GM23248 (cell line): Measurements from ENCODE around the gene PAXX. TPM values are rescaled to one million over a fixed set of nuclear protein-coding genes. Genes with fewer than 3 reads are reported as not detected.
A peak's percentile ranks its signal among the peaks of the same experiment; 100 is the strongest.

Experiments used
- DNase-seq: peaks from one replicate; pipeline ENCODE4 v3.0.0-alpha.2; 2015
- H2AFZ ChIP-seq: fragments of 200-600 bp; sonication (generic); 2 replicates; pipeline ENCODE4 v1.6.1; 2016; ENCODE audit warnings: antibody characterized with exemption
- H3F3A ChIP-seq: fragments of 200-600 bp; sonication (generic); 2 replicates; pipeline ENCODE4 v1.6.1; 2016; ENCODE audit warnings: mild to moderate bottlenecking, antibody characterized with exemption, mixed run types; ENCODE audit not compliant: insufficient read depth
- H3K27ac ChIP-seq: fragments of 200-600 bp; sonication (generic); 2 replicates; pipeline ENCODE4 v1.5.1; 2016; ENCODE audit warnings: mild to moderate bottlenecking
- H3K27me3 ChIP-seq: fragments of 200-600 bp; sonication (generic); replicated peaks from 2 replicates; pipeline ENCODE4 v1.6.1; 2016; ENCODE audit warnings: mild to moderate bottlenecking; ENCODE audit not compliant: insufficient read depth
- H3K36me3 ChIP-seq: fragments of 200-600 bp; sonication (generic); 2 replicates; pipeline ENCODE4 v1.6.1; 2016; ENCODE audit warnings: low read depth, mild to moderate bottlenecking
- H3K4me1 ChIP-seq: fragments of 200-600 bp; sonication (generic); 2 replicates; pipeline ENCODE4 v1.6.1; 2016; ENCODE audit warnings: mild to moderate bottlenecking; ENCODE audit not compliant: insufficient read depth
- H3K4me2 ChIP-seq: fragments of 200-600 bp; sonication (generic); one replicate; pipeline ENCODE4 v1.6.1; 2016; ENCODE audit warnings: mild to moderate bottlenecking; ENCODE audit not compliant: unreplicated experiment
- H3K4me3 ChIP-seq: fragments of 200-600 bp; sonication (generic); 2 replicates; pipeline ENCODE4 v1.5.1; 2016; ENCODE audit warnings: mild to moderate bottlenecking
- H3K79me2 ChIP-seq: fragments of 200-600 bp; sonication (generic); 2 replicates; pipeline ENCODE4 v1.6.1; 2016; ENCODE audit warnings: mild to moderate bottlenecking; ENCODE audit not compliant: insufficient read depth
- H3K9ac ChIP-seq: fragments of 200-600 bp; sonication (generic); 2 replicates; pipeline ENCODE4 v1.6.1; 2016; ENCODE audit warnings: mild to moderate bottlenecking
- H3K9me2 ChIP-seq: fragments of 200-600 bp; sonication (generic); 2 replicates; pipeline ENCODE4 v1.6.1; 2016; ENCODE audit warnings: mixed run types, mild to moderate bottlenecking, moderate library complexity; ENCODE audit not compliant: insufficient read depth
- H3K9me3 ChIP-seq: fragments of 200-600 bp; sonication (generic); one replicate; pipeline ENCODE4 v1.6.1; 2017; ENCODE audit warnings: low read depth
- H4K20me1 ChIP-seq: fragments of 200-600 bp; sonication (generic); 2 replicates; pipeline ENCODE4 v1.6.0; 2016; ENCODE audit not compliant: insufficient read depth
- EZH2 ChIP-seq: fragments of 200-600 bp; sonication (generic); IDR thresholded peaks from 2 replicates; pipeline ENCODE4 v1.6.1; 2018; ENCODE audit warnings: antibody characterized with exemption, mild to moderate bottlenecking; ENCODE audit not compliant: insufficient read depth, poor library complexity, severe bottlenecking
- EZH2phosphoT487 ChIP-seq: fragments of 200-600 bp; sonication (generic); IDR thresholded peaks from 2 replicates; pipeline ENCODE4 v1.6.1; 2018; ENCODE audit warnings: antibody characterized with exemption, moderate library complexity, mild to moderate bottlenecking, low read depth; ENCODE audit not compliant: insufficient read depth
- WGBS, 2 experiments: methylation state at CpG; one replicate each; pipeline ENCODE4 v1.1.6; 2015 to 2017; ENCODE audit warnings: low lambda C conversion rate in 2 of 2, low coverage in 1 of 2; ENCODE audit errors: missing lambda C conversion rate in 2 of 2; 5-methylcytosine and 5-hydroxymethylcytosine counted together
- in situ Hi-C: fragments of 300-500 bp; cut with MboI; formaldehyde crosslinking; loops from 2 replicates; pipeline ENCODE4 v1.15.0; 2020
- polyA plus RNA-seq: library from polyadenylated mRNA; unstranded; fragments of >200 nt; fragmentation: Nextera tagmentation; extraction: Ambion mirVana; gene quantifications from 2 replicates; pipeline ENCODE4 v1.2.1, GENCODE V29; 2016
- total RNA-seq: library from RNA; depleted of rRNA; stranded (reverse); fragments of >200 nt; shearing (Covaris generic); gene quantifications from 2 replicates; pipeline ENCODE4 v1.2.3, GENCODE V29; 2014

PAXX gene
- total and polyA plus RNA-seq, 2 experiments from 2014 or later, result 52.2 to 54.5 TPM

DNA sequence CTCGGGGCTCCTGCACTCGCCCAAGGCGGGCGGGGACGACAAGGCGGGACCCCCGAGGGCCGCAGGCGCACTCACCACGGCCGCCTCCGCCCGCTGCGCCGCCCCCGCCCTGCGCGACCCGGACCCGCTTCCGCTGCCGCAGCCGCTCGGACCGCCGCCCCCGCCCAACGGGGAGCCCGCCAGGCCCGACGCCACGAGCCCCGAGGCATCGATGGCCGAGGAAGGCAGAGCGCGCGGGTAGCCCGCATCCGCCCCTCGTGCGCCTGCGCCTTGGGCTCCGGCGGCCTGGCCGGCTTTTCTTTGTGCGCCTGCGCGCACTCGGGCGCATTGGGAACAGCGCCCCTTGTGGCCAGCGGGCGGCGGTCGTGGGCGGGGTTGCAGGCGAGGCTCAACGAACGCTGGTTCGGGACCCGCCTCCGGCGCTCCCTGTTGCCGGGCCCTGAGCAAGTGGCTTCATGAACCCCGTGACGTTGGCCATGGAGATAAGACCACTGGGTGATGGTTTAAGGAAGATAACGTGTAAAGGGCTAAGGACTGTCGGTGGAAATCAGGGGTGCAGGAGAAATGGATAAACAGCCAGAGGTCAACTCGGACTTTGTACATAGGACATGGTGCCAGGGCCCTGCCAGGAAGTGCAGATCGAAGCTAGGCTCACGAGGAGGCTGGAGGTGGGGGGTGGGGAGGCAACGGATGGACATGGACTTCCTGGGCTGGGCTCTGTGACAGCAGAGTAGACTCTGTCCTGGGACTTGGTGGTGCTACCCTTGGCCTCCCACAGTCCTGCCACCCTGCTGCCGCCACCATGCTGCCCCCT is 47.5 kb upstream of the PAXX start, which contains the start of the genes C8G and FBXW5:
C8G (plus strand) TSS at position 725 of the 814 bp plus-strand sequence; CDS start at position 803, 78 bp downstream.
FBXW5 (minus strand) TSS at position 220 of the 814 bp plus-strand sequence. CDS start 655 bp downstream, outside the sequence.
- Histone ChIP-seq H3K4me3 (peak within 1 kb of the TSS; percentile 86), H3K9me3 (no peaks in the 10 kb centered on the region), H3K79me2 (peaks cover 30% of the 10 kb centered on the region), H3K4me1 (no peaks in the 10 kb centered on the region), H3K27me3 (no peaks in the 10 kb centered on the region), H2AFZ (0 out of 2 replicates have a peak within 1 kb of the TSS, but pooled peaks have one; percentile 27), H3F3A (no peaks in the 10 kb centered on the region), H3K4me2 (peak within 1 kb of the TSS; percentile 82), H3K27ac (peak within 1 kb of the TSS; percentile 79), H3K36me3 (peaks cover 16% of the 10 kb centered on the region; the same call in 1 of the 2 replicates), H4K20me1 (no peaks in the 10 kb centered on the region), H3K9me2 (no peaks in the 10 kb centered on the region), H3K9ac (peak within 1 kb of the TSS; percentile 91)
- WGBS, 2 experiments, result 9 to 11% methylated on average over 43 to 50 of the region's 74 CpGs
- peak; percentile 98 for DNase-seq
- in situ Hi-C loops, result no loop called here
- TF ChIP-seq EZH2phosphoT487 (no peak), EZH2 (no peak)

GRCh38 chr9:136945333-136946227 is 46.6 kb upstream of the PAXX start:
- H3K36me3 ChIP-seq, result peaks cover 14% of the 10 kb centered on the region; the same call in 1 of the 2 replicates
- H3K9me3 ChIP-seq, result no peaks in the 10 kb centered on the region
- H3K27ac ChIP-seq, result no peak overlapping the region
- no peaks in the 10 kb centered on the region for H4K20me1 ChIP-seq
- H3K4me1 ChIP-seq, result no peaks in the 10 kb centered on the region
- H3K4me3 ChIP-seq, result no peak overlapping the region
- no peak for TF ChIP-seq EZH2
- no peak for TF ChIP-seq EZH2phosphoT487
- no peak overlapping the region for H2AFZ ChIP-seq
- peaks cover 30% of the 10 kb centered on the region for H3K79me2 ChIP-seq
- DNase-seq, result no peak
- H3K9ac ChIP-seq, result no peak overlapping the region
- no peaks in the 10 kb centered on the region for H3F3A ChIP-seq
- in situ Hi-C loops, result no loop called here
- no peaks in the 10 kb centered on the region for H3K27me3 ChIP-seq
- H3K4me2 ChIP-seq, result no peak overlapping the region
- H3K9me2 ChIP-seq, result no peaks in the 10 kb centered on the region
- 75 to 81% methylated on average over 19 to 30 of the region's 30 CpGs for WGBS, 2 experiments

GRCh38 chr9:136946228-136947027 is 45.8 kb upstream of the PAXX start:
- WGBS, 2 experiments, result 85 to 86% methylated on average over 25 to 27 of the region's 27 CpGs
- Histone ChIP-seq H3K9ac (no peak overlapping the region), H3K36me3 (peaks cover 8% of the 10 kb centered on the region; the same call in 1 of the 2 replicates), H3K4me2 (no peak overlapping the region), H3F3A (no peaks in the 10 kb centered on the region), H4K20me1 (no peaks in the 10 kb centered on the region), H3K27ac (no peak overlapping the region), H3K79me2 (peaks cover 26% of the 10 kb centered on the region), H2AFZ (no peak overlapping the region), H3K27me3 (no peaks in the 10 kb centered on the region), H3K4me3 (no peak overlapping the region), H3K4me1 (no peaks in the 10 kb centered on the region), H3K9me3 (no peaks in the 10 kb centered on the region), H3K9me2 (no peaks in the 10 kb centered on the region)
- TF ChIP-seq EZH2 (no peak), EZH2phosphoT487 (no peak)
- in situ Hi-C loops, result no loop called here
- DNase-seq, result no peak
